ENCODE results near the gene USP7. TPM values are rescaled to one million over a fixed set of nuclear protein-coding genes. Genes with fewer than 3 reads are reported as not detected.

The USP7 gene
- polyA plus RNA-seq, 1 of the 3 experiments (the other 2 are of a cell fraction), result 8.6 TPM

- H4K20me1 ChIP-seq (ENCODE audit: insufficient read depth), result no peaks in the 10 kb centered on the region; the same call in 1 of the 2 replicates
- H3K9me3 ChIP-seq, result no peaks in the 10 kb centered on the region
- peaks cover 66 to 85% of the 10 kb centered on the region in 2 experiments for H3K36me3 ChIP-seq (replicated peaks in 1 of 2; ENCODE audit: control insufficient read depth in 1 of 2, insufficient read depth in 2 of 2, low read length in 1 of 2)
- H3K27ac ChIP-seq (ENCODE audit: low read depth in 2 of 2, low read length in 1 of 2), result no peak overlapping the region; a peak in 1 of 4 replicates
- ChIA-PET POLR2A (no interaction called here), CTCF (interaction anchor here (0.6 to 3.0 kb wide), 9 partner anchors 12 to 1603 kb away, joined by 3 to 26 read pairs (median 4); no protein-coding TSS in a partner anchor)
- DNase-seq, result no peak
- no peaks in the 10 kb centered on the region for H3K79me2 ChIP-seq (ENCODE audit: insufficient read depth)
- no peak overlapping the region for H3K4me2 ChIP-seq
- WGBS (ENCODE audit: low lambda C conversion rate), result 89% methylated on average over 14 of the region's 14 CpGs
- H3K27me3 ChIP-seq (ENCODE audit: insufficient read depth), result no peaks in the 10 kb centered on the region
- TF ChIP-seq CTCF (IDR thresholded peaks at IDR 0.05) (peak; percentile 45), TEAD4 (IDR thresholded peaks at IDR 0.05; ENCODE audit: borderline replicate concordance, insufficient read depth) (no peak)
- H3K9me2 ChIP-seq, result no peaks in the 10 kb centered on the region
- peaks cover 8% of the 10 kb centered on the region for H3F3A ChIP-seq (replicated peaks; ENCODE audit: insufficient read depth)
- no peaks in the 10 kb centered on the region; a peak in 1 of 4 replicates for H3K4me1 ChIP-seq (ENCODE audit: control insufficient read depth in 1 of 2, insufficient read depth in 2 of 2, low read depth in 1 of 2, low read length in 1 of 2)
- no peak overlapping the region for H3K4me3 ChIP-seq (ENCODE audit: low read depth in 2 of 2, low read length in 1 of 2)
- H2AFZ ChIP-seq (ENCODE audit: low read depth), result no peak overlapping the region
- no peak overlapping the region for H3K9ac ChIP-seq
Observed at GRCh38 chr16:8905795-8906591, 57.7 kb downstream of the USP7 start.

- CTCF ChIA-PET, result interaction anchor here (0.6 to 3.0 kb wide), 11 partner anchors 11 to 1604 kb away, joined by 3 to 26 read pairs (median 4); no protein-coding TSS in a partner anchor
- peak; percentile 47 for DNase-seq
- Histone ChIP-seq H2AFZ (ENCODE audit: low read depth) (no peak overlapping the region), H3K9me2 (no peaks in the 10 kb centered on the region), H4K20me1 (ENCODE audit: insufficient read depth) (no peaks in the 10 kb centered on the region; the same call in 1 of the 2 replicates), H3K79me2 (ENCODE audit: insufficient read depth) (no peaks in the 10 kb centered on the region), H3K9me3 (no peaks in the 10 kb centered on the region), H3F3A (replicated peaks; ENCODE audit: insufficient read depth) (peaks cover 8% of the 10 kb centered on the region), H3K4me3 (ENCODE audit: low read depth in 2 of 2, low read length in 1 of 2) (no peak overlapping the region), H3K9ac (no peak overlapping the region), H3K36me3 (replicated peaks in 1 of 2; ENCODE audit: control insufficient read depth in 1 of 2, insufficient read depth in 2 of 2, low read length in 1 of 2) (peaks cover 68 to 85% of the 10 kb centered on the region in 2 experiments), H3K27ac (ENCODE audit: low read depth in 2 of 2, low read length in 1 of 2) (no peak overlapping the region), H3K27me3 (ENCODE audit: insufficient read depth) (no peaks in the 10 kb centered on the region), H3K4me2 (no peak overlapping the region), H3K4me1 (ENCODE audit: control insufficient read depth in 1 of 2, insufficient read depth in 2 of 2, low read depth in 1 of 2, low read length in 1 of 2) (no peaks in the 10 kb centered on the region; a peak in 1 of 4 replicates)
- 87% methylated on average over 13 of the region's 13 CpGs for WGBS (ENCODE audit: low lambda C conversion rate)
- peak; percentile 68 for TF ChIP-seq RAD21 (IDR thresholded peaks at IDR 0.05; ENCODE audit: low read length)
- TF ChIP-seq SIN3A (IDR thresholded peaks at IDR 0.05; ENCODE audit: borderline replicate concordance, low read depth, low read length), result no peak
- TF ChIP-seq SMC3 (IDR thresholded peaks at IDR 0.05; ENCODE audit: low read depth, low read length), result peak; percentile 45
- TF ChIP-seq REST (IDR thresholded peaks at IDR 0.05; ENCODE audit: low read depth, low read length), result no peak
- TF ChIP-seq CTCF (IDR thresholded peaks at IDR 0.05), result peak; percentile 50
- POLR2A ChIA-PET, result no interaction called here
Observed at GRCh38 chr16:8905168-8905762, 58.4 kb downstream of the USP7 start.
